ENCODE results near the gene PROSER1. TPM values are rescaled to one million over a fixed set of nuclear protein-coding genes. Genes with fewer than 3 reads are reported as not detected.

The PROSER1 gene
- total and polyA plus RNA-seq, 9 of the 15 experiments (the other 6 are each of a cell fraction or from before 2014, with no cell fraction given), result 9.2 to 36.2 (median 10.4) TPM

- TF ChIP-seq SMARCB1 (IDR thresholded peaks at IDR 0.05; ENCODE audit: insufficient read length, low read depth), result no peak
- TF ChIP-seq RNF219 (CRISPR knock-in tag; IDR thresholded peaks at IDR 0.05), result no peak
- no peak for TF ChIP-seq HNRNPUL1 (IDR thresholded peaks at IDR 0.05; ENCODE audit: low read length)
- TF ChIP-seq GMEB1 (CRISPR knock-in tag; IDR thresholded peaks at IDR 0.05), result no peak
- no peak for TF ChIP-seq RAD21 (CRISPR knock-in tag; conservative IDR thresholded peaks at IDR 0.05 in 1 of 2, IDR thresholded peaks at IDR 0.05 in 1 of 2)
- TF ChIP-seq TAF9B (IDR thresholded peaks at IDR 0.05; ENCODE audit: partially characterized antibody), result peak; percentile 64
- TF ChIP-seq AFF4 (CRISPR knock-in tag; IDR thresholded peaks at IDR 0.05), result no peak
- no peak for TF ChIP-seq IRF2 (CRISPR knock-in tag; IDR thresholded peaks at IDR 0.05)
- peak; percentile 77 for TF ChIP-seq TAF1 (IDR thresholded peaks at IDR 0.05; ENCODE audit: control insufficient read depth, extremely low read depth, insufficient read depth, low read length, severe bottlenecking)
- TF ChIP-seq PYGO2 (tag; IDR thresholded peaks at IDR 0.05), result no peak
- TF ChIP-seq ZBTB8A (IDR thresholded peaks at IDR 0.05; ENCODE audit: partially characterized antibody), result no peak
- peak; percentile 40; the same call in 1 of the 2 replicates for TF ChIP-seq POLR2AphosphoS5 (IDR thresholded peaks at IDR 0.05; ENCODE audit: control insufficient read depth, insufficient read depth, low read depth, low read length)
- no peak for TF ChIP-seq BRD4 (IDR thresholded peaks at IDR 0.05)
- no peak for TF ChIP-seq THRAP3 (IDR thresholded peaks at IDR 0.05; ENCODE audit: borderline replicate concordance)
Measured at GRCh38 chr13:39037880-39038568, at the start of gene PROSER1, which contains the start of gene NHLRC3 (continued).
